ENCODE data around the gene UNC13B.
"Not testable (repeated sequence)": the region's sequence is repeated elsewhere in the genome, so short reads cannot be mapped to it uniquely, and the experiment has no call there.

The UNC13B gene

DNA sequence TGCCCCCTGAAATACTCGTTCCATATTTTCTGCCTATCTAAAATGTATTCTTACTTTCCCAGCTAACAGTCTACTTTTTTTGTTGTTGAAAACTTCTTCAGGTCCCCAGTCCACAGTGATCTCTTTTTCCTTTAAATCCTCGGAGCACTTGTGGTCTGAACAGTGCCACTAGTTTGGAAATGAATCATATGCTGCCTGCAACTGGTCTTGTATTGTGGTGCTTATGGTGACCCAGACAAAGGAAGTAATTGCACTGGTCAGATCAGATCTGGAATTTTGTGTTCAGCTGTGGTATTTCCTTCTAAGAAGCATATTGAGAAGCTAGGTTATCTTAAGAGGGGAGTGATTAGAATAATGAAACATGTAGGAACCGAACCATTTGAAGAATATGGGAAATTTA lies 2.9 kb downstream of the UNC13B start:
- no peak for DNase-seq

DNA sequence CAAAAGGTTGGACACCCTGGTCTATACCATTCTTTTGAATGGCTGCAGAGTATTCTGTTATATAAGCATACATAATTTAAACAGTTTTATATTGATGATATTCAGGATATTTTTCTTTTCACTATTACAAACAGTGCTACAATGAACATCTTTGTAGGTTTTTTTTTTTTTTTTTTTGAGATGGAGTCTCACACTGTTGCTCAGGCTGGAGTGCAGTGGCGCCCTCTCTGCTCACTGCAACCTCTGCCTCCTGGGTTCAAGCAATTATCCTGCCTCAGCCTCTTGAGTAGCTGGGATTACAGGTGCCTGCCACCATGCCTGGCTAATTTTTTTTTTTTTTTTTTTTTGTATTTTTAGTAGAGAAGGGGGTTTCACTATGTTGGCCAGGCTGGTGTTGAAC lies 5.6 kb downstream of the UNC13B start:
- not testable (repeated sequence) for DNase-seq

DNA sequence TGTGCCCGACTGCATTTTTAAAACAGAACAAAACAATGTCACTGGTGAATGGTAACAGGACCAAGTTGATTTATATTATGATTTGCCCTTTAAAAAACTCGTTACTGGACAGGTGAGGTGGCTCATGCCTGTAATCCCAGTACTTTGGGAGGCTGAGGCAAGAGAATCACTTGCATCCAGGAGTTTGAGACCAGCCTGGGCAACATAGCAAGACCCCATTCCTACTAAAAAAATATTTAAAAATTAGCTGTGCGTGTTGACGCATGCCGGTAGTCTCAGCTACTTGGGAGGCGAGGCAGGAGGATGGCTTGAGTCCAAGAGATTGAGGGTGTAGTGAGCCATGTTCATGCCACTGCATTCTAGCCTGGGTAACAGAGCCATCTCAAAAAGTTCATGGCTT lies 7.2 kb downstream of the UNC13B start:
- DNase-seq: no peak

DNA sequence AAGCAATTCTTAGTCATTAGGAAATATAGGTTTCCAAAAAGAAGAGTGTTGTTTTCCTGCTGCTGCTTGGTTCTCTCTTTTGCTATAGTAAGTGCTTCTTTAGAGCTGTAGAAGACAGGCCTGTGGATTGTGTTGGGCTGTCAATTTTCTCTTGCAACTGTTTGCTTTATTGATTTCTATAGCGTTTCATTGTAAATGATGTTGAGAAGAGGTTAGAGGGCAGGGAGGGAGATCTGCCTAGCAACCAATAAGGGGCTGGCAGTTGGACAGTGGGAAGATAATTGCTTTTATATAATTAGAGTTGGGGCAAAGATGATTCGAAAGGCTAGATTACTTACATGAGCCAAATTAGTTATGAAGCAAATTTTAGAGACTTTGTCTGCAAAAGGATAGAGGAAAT lies 11.1 kb downstream of the UNC13B start:
- no peak for DNase-seq

DNA sequence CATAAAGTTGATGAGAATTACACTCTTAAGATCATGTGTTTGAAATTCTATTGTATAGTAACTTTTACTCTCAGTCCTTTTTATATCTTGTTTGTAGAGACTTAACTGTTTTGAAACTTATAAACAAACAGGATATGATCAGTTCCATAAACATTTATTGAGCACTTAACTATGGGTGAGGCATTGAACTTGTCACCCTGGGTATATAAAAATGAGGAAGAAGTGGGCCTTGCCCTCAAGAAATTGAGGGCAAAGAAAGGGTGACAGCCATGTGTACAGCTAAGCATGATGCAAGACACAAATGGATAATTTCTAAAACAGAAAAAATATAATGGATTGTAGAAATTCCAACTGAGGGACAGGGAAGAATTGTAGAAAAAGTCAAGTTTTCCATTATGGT lies 15.7 kb downstream of the UNC13B start:
- no peak for DNase-seq

DNA sequence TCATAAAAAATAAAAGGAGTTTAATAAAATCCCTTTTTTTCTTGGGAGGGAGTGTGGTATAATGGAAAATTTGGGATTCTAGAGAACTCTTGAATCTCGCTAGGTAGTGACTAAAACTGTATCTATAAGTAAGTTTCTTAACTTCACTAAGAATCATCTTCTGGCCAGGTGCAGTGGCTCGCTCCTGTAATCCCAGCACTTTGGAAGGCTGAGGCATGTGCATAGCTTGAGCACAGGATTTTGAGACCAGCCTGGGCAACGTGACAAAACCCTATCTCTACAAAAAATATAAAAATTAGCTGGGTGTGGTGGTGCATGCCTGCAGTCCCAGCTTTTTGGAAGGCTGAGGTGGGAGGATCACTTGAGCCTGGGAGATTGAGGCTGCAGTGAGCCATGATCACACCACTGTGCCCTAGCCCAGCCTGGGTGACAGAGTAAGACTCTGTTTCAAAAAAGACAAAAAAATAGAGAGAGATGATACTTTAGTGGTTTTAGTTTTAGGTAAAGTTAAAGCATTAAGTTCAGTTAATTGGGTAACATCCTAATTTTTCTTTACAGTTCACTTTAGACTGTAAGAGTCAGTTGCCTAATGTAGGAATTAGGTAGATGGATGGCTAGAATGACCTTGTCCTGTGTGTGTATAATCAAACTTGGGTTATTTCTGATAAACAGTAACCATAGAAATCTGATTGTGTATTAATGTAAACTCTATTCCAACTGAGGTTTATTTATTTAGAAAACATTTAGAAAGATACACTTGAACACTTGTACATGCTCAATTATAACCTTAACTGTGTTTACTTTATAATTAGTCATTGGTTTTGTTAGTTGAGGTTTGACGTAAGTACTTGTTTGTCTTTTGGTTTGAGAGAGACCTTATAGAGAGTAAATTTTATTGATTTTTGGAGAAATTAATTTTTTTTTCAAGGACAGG lies 17.8 kb downstream of the UNC13B start:
- no peak for DNase-seq

DNA sequence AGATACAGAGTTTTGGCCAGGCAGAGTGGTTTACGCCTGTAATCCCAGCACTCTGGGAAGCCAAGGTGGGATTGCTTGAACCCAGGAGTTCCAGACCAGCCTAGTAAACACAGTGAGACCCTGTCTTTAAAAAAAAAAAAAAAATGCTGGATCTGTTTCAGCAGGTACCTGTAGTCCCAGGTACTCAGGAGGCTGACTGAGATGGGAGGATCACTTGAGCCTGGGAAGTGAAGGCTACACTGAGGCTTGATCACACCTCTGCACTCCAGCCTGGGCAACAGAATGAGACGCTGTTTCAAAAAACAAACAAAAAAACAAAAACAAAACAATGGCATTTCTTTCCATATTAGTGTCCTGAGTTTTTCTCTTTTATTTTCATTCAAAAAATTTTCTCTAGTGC lies 19.0 kb downstream of the UNC13B start:
- DNase-seq: no peak

DNA sequence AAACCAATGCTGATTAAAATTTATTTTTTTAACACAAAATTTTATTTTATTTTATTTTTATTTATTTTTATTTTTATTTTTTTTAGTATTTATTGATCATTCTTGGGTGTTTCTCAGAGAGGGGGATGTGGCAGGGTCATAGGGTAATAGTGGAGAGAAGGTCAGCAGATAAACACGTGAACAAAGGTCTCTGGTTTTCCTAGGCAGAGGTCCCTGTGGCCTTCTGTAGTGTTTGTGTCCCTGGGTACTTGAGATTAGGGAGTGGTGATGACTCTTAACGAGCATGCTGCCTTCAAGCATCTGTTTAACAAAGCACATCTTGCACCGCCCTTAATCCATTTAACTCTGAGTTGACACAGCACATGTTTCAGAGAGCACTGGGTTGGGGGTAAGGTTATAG lies 20.6 kb downstream of the UNC13B start:
- not testable (repeated sequence) for DNase-seq

DNA sequence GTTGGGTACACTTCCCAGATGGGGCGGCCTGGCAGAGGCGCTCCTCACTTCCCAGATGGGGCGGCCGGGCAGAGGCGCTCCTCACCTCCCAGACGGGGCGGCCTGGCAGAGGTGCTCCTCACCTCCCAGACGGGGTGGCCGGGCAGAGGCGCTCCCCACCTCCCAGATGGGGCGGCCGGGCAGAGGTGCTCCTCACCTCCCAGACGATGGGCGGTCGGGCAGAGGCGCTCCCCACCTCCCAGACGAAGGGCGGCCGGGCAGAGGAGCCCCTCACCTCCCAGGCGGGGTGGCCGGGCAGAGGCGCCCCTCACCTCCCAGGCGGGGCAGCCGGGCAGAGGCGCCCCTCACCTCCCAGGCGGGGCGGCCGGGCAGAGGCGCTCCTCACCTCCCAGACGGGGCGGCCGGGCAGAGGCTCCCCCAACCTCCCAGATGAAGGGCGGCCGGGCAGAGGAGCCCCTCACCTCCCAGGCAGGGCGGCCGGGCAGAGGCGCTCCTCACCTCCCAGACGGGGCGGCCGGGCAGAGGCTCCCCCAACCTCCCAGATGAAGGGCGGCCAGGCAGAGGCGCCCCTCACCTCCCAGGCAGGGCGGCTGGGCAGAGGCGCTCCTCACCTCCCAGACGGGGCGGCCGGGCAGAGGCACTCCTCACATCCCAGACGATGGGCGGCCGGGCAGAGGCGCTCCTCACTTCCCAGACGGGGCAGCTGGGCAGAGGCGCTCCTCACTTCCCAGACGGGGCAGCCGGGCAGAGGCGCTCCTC lies 21.4 kb downstream of the UNC13B start:
- DNase-seq: not testable (repeated sequence)

DNA sequence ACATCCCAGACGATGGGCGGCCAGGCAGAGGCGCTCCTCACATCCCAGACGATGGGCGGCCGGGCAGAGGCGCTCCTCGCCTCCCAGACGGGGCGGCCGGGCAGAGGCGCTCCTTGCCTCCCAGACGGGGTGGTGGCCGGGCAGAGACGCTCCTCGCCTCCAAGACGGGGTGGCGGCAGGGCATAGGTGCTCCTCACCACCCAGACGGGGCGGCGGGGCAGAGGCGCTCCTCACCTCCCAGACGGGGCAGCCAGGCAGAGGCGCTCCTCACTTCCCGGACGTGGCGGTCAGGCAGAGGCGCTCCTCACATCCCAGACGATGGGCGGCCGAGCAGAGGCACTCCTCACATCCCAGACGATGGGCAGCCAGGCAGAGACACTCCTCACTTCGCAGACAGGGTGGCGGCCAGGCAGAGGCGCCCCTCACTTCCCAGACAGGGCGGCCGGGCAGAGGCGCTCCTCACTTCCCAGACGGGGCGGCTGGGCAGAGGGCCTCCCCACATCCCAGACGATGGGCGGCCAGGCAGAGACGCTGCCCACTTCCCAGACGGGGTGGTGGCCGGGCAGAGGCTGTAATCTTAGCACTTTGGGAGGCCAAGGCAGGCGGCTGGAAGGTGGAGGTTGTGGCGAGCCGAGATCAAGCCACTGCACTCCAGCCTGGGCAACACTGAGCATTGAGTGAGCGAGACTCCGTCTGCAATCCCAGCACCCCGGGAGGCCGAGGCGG lies 22.1 kb downstream of the UNC13B start:
- not testable (repeated sequence) for DNase-seq

DNA sequence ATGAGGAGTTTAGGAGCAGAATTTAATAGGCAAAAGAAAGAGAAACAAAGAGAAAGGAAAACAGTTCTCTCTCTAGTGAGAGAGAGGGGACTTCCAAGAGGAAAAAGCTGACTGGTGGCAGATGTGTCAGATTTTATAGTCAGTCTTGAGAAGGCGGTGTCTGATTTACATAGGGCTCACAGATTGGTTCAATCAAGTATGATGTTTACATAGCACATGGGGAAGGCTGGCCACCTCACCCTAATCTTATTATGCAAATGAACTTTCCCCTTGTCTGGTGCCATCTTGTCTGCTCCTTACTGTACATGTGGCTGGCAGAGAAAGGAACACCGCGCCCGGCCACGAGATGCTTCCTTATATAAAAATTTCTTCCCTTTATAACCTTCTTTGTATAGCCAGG lies 24.7 kb downstream of the UNC13B start:
- DNase-seq: no peak

DNA sequence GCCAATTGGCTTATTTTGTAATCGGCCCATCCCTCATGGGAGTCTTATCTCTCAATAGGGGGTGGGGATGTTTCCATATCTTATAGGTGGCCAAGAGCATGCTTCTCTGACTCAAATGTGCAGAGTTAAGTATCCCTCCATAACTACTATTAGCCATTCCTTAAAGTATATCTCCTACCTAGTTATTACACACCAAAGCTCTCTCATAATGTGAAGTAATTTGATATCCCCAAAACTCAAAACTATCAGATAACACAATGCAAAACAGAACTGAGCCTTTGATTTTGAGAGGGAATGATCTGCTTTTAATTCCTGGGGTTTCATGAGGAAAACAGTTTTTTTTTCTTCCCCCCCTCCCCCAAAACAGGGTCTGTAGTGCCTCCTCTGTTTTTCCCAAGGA lies 28.4 kb downstream of the UNC13B start:
- no peak for DNase-seq

DNA sequence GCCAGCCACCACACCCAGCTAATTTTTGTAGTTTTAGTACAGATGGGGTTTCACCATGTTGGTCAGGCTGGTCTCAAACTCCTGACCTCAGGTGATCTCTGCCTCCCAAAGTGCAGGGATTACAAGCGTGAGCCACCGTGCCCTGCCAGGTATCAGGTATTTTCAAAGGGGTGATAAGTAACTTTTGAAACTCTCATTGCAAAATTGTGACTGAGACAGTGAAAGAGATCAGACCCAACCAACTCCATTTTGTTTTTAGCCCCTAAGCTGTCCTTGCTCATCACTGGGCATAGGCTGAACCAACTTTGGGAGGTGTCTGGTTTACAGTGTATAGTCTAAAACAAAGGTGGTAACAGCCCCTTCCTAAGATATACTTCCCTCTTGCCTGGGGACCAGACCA lies 29.3 kb downstream of the UNC13B start:
- DNase-seq: no peak

DNA sequence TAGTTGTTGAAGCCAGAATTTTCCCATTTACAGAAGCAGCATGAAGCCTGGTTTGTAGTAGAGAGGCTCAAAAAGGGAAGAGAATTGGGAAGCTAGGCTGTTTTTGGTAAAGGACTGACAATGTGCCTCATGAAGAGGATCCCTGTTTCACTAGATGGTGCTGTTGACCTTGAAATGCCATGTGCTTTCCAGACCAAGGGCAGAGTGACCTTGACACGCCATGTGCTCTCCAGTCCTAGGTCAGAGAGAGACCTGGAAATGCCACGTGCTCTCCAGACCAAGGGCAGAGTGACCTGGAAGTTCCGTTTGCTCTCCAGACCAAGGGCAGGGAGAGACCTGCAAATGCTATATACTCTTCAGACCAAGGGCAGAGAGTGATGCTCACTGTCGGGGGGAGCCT lies 32.0 kb downstream of the UNC13B start:
- DNase-seq: no peak

DNA sequence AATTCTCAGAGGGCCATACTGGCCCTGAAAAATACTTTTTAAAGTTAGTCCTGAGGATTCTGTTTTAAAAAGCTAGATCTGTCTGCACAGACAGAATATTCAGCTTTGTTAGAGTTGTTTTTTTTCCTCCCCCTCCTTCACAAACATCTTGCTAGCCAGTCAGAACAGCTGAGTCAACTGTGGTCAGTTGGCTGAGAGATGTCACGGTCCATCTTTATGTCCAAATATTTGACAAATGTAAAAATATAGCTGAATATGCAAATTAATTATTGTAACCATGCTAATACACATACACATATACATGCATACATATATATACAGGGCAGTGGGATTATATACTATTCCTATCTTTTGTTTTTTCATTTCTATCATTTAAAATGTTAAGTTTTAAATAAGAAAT lies 33.9 kb downstream of the UNC13B start:
- no peak for DNase-seq

DNA sequence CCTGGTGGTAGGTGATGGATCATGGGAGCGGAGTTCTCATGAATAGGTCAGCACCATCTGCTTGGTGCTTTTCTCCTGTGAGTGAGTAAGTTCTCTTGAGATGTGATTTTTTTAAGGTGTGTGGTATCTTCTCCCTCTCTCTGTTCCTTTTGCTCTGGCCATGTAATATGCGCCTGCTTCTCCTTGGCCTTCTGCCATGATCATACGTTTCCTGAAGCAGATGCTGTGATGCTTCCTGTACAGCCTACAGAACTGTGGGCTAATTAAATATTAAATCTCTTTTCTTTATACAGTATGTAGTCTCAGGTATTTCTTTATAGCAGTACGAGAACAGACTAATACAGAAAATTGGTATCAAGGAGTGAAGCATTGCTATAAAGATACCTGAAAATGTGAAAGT lies 36.4 kb downstream of the UNC13B start:
- DNase-seq: no peak

DNA sequence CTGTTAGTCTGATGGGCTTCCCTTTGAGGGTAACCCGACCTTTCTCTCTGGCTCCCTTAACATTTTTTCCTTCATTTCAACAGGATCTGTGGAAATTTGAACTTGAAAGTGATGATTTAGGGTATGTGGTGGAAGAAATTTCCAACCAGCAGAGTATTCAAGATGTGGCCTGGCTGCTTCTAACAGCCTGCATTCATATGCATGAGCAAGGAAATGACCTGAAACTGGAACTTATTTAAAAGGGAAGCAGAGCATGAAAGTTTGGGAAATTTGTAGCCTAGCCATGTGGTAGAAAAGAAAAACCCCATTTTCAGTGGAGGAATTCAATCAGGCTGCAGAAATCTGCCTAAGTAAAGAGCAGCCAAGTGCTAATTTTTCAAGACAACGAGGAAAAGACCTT lies 41.7 kb downstream of the UNC13B start:
- no peak for DNase-seq

DNA sequence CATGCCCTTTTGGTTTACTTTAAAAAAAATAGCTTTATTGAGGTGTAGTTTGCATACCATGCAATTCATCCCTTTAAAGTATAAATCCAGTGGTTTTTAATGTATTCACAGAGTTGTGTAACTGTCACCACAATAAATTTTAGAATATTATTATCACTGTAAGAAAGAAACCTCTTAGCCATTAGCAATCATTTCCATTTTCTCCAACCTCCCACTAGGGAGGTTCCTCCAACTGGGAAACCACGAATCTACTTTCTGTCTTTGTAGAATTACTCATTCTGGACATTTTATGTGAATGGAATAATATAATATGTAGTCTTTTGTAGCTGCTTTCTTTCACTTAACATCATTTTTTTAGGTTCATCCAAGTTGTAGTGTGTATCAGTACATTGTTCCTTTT lies 43.5 kb downstream of the UNC13B start:
- no peak for DNase-seq

DNA sequence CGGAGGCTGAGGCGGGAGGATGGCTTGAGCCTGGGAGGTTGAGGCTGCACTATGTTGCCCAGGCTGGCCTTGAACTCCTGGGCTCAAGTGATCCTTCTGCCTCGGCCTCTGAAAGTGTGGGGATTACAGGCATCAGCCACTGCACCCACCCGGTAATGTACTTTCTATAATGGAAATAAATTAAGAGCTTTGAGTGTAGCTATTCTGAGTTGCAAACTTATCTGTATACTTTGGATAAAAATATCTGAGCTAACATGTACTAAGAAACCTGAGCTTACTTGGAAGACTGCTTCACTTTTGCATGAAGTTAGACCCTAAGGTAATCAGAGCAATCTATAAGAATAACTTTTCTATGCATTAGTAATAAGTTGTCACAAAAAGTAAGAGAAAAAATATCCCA lies 50.0 kb downstream of the UNC13B start:
- DNase-seq: no peak

DNA sequence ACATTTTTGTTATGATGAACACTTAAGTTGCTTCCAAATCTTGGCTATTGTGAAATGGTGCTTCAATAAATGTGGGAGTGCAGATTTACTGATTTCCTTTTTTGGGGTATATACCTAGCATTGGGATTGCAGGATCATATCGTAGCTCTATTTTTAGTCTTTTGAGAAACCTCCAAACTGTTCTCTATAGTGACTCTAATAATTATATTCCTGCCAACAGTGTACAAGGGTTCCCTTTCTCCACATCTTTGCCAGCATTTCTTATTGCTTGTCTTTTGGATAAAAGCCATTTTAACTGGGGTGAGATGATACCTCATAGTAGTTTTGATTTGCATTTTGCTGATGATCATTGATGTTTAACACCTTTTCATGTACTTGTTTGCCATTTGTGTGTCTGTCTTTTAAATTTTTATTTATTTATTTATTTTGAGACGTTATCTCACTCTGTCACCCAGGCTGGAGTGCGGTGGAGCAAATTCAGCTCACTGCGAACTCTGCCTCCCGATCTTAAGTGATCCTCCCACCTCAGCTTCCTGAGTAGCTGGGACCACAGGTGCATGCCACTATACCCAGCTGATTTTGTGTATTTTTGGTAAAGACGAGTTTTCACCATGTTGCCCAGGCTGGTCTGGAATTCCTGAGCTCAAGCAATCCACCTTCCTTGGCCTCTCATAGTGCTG lies 59.0 kb downstream of the UNC13B start:
- DNase-seq: no peak

DNA sequence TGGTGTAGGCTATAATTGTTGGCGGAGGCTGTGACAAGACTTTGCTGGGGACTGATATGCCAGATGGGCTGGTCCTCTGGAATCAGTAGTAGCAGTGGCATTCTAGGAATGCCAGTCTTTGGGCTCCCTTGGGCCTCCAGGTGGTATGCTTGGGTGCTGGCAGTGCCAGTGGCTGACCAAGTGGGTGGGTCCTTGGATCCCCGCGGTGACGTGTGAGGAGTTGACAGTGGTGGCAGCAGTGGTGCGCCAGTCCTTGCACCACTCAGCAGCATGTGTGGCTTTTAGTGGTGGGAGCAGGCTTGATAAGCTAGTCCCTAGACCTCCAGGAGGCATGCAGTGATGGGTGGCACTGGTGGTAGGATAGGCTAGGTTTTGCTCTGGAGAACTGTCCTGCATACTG lies 63.9 kb downstream of the UNC13B start:
- no peak for DNase-seq

DNA sequence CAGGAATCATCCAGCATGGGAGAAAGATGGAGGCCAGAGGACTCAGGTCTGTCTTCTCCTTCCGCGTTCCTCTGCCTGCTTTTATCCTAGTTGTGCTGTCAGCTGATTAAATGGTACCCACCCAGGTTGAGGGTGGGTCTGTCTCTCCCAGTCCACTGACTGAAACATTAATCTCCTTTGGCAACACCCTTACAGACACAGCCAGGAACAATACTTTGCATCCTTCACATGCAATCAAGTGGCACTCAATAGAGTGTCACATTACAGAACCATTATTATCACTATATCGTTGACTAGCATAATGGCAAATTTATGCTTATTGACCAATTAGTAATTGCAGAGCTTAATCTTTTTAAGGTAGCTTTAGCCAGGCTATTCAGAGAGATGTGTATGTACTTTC lies 64.8 kb downstream of the UNC13B start:
- DNase-seq: no peak

DNA sequence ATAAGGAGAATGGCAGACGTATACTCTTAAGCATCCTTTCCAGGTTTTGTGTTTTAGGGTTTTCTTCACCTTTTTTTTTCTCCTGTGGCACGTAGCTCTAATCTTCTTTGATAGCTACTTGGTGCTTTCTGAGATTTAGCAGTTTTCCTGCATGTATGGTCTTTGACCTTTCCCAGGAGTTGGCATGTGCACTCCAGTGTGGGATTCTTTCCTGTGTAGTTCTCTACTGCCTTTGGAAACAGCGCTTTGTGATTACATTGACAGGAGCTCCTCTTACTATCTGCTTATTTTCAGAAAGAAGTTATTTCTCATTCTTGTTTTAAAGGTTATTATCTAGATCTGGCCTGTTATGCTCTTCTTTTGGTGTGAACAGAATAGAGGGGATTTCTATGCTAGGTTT lies 65.5 kb downstream of the UNC13B start:
- no peak for DNase-seq
